Measurements from ENCODE around the gene GREB1. TPM values are rescaled to one million over a fixed set of nuclear protein-coding genes. Genes with fewer than 3 reads are reported as not detected.

Gene GREB1
- total RNA-seq, 1 donor from 2014 or later = 0.42 TPM

DNA sequence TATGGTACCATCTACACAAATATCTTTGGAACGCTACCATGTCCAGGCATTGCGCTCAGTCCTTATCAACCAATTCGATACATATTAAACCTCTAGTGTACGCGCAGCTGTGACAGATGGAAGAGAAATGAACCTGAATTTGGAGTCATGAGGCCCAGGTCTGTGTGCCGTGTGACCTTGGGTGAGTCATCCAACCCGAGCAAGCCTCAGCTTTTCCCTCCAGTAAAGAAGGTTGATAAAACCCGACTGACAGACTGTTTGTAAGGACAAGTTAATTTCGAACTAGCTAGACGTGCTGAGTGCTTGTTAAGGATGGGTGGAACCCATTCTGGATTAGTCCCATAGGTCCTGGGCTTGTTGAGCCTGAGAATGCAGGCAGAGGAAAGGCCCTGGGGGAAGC lies 28.2 kb downstream of the GREB1 start:
- TF ChIP-seq, protein P1, sequence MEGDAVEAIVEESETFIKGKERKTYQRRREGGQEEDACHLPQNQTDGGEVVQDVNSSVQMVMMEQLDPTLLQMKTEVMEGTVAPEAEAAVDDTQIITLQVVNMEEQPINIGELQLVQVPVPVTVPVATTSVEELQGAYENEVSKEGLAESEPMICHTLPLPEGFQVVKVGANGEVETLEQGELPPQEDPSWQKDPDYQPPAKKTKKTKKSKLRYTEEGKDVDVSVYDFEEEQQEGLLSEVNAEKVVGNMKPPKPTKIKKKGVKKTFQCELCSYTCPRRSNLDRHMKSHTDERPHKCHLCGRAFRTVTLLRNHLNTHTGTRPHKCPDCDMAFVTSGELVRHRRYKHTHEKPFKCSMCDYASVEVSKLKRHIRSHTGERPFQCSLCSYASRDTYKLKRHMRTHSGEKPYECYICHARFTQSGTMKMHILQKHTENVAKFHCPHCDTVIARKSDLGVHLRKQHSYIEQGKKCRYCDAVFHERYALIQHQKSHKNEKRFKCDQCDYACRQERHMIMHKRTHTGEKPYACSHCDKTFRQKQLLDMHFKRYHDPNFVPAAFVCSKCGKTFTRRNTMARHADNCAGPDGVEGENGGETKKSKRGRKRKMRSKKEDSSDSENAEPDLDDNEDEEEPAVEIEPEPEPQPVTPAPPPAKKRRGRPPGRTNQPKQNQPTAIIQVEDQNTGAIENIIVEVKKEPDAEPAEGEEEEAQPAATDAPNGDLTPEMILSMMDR (IDR thresholded peaks at IDR 0.05) = no peak
- Mint-ChIP-seq H3K9me3 (no peaks in the 10 kb centered on the region), H3K36me3 (ENCODE audit: low read depth) (no peaks in the 10 kb centered on the region), H3K4me1 (no peaks in the 10 kb centered on the region), H3K27ac (no peak overlapping the region), H3K4me3 (no peak overlapping the region), H3K27me3 (peaks cover 21% of the 10 kb centered on the region)
- ChIA-PET CTCF (no interaction called here), POLR2A (no interaction called here)
- DNase-seq (no peak), ATAC-seq (ENCODE audit: low read depth) (no peak)
- intact Hi-C loops (cut with micrococcal nuclease) = no loop called here

- ChIA-PET CTCF (no interaction called here), POLR2A (no interaction called here)
- TF ChIP-seq, protein P1 (IDR thresholded peaks at IDR 0.05) = no peak
- DNase-seq (no peak), ATAC-seq (ENCODE audit: low read depth) (no peak)
- no peak overlapping the region for H3K27ac Mint-ChIP-seq
- no peaks in the 10 kb centered on the region for H3K36me3 Mint-ChIP-seq (ENCODE audit: low read depth)
- no peaks in the 10 kb centered on the region for H3K9me3 Mint-ChIP-seq
- no peak overlapping the region for H3K4me3 Mint-ChIP-seq
- intact Hi-C loops (cut with micrococcal nuclease) = no loop called here
- H3K27me3 Mint-ChIP-seq = peaks cover 16% of the 10 kb centered on the region
- no peaks in the 10 kb centered on the region for H3K4me1 Mint-ChIP-seq
Measured at GRCh38 chr2:11562476-11562875, 28.6 kb downstream of the GREB1 start.

- Mint-ChIP-seq H3K4me3 (no peak overlapping the region), H3K27ac (no peak overlapping the region), H3K9me3 (no peaks in the 10 kb centered on the region), H3K27me3 (peaks cover 11% of the 10 kb centered on the region), H3K36me3 (ENCODE audit: low read depth) (no peaks in the 10 kb centered on the region), H3K4me1 (no peaks in the 10 kb centered on the region)
- ChIA-PET POLR2A (interaction anchor here (0.6 kb wide), 1 partner anchor 48 kb away, joined by 6 read pairs; no protein-coding TSS in a partner anchor), CTCF (no interaction called here)
- intact Hi-C loops (cut with micrococcal nuclease) = no loop called here
- ATAC-seq (ENCODE audit: low read depth) (no peak), DNase-seq (no peak)
- TF ChIP-seq, protein P1 (IDR thresholded peaks at IDR 0.05) = no peak
Measured at GRCh38 chr2:11563784-11564666, 30.2 kb downstream of the GREB1 start.

DNA sequence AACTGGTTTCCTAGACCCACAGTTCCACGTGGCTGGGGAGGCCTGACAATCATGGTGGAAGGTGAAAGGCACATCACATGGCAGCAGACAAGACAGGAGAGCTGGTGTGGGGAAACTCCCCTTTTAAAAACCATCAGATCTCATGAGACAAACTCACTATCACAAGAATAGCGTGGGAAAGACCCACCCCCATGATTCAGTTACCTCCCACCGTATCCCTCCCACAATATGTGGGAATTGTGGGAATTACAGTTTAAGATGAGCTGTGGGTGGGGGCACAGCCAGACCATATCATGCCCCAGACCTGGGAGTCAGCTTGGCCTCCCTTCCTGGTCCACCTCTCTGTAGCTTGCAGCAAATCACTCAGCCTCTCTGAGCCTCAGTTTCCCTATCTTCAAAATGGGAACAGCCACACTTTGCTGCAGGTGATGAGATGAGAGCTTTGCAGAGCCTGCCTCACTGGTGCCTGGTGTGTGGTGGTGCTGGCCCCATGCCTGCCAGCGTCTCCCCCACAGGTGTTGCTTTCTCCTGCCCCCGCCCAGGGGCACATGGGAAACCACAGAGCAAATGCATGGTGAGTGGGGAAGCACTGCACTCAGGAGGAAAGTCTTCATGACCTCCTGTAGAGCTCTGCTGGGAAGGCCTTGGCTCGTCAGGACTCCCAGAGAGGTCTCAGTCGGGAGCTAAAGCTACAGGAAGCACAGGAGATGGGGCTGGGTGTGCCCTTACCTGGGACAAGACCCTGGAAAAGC lies 31.1 kb downstream of the GREB1 start:
- no peak overlapping the region for H3K27ac Mint-ChIP-seq
- intact Hi-C loops (cut with micrococcal nuclease) = no loop called here
- H3K36me3 Mint-ChIP-seq (ENCODE audit: low read depth) = no peaks in the 10 kb centered on the region
- peaks cover 7% of the 10 kb centered on the region for H3K27me3 Mint-ChIP-seq
- H3K4me3 Mint-ChIP-seq = no peak overlapping the region
- H3K9me3 Mint-ChIP-seq = no peaks in the 10 kb centered on the region
- DNase-seq (no peak), ATAC-seq (ENCODE audit: low read depth) (no peak)
- POLR2A ChIA-PET = interaction anchor here (0.6 kb wide), 1 partner anchor 47 kb away, joined by 6 read pairs; no protein-coding TSS in a partner anchor
- TF ChIP-seq, protein P1 (IDR thresholded peaks at IDR 0.05) = no peak
- CTCF ChIA-PET = no interaction called here
- H3K4me1 Mint-ChIP-seq = no peaks in the 10 kb centered on the region

- no peaks in the 10 kb centered on the region for H3K9me3 Mint-ChIP-seq
- H3K27ac Mint-ChIP-seq = no peak overlapping the region
- no peaks in the 10 kb centered on the region for H3K36me3 Mint-ChIP-seq (ENCODE audit: low read depth)
- TF ChIP-seq, protein P1 (IDR thresholded peaks at IDR 0.05) = no peak
- no peaks in the 10 kb centered on the region for H3K4me1 Mint-ChIP-seq
- H3K27me3 Mint-ChIP-seq = peaks cover 7% of the 10 kb centered on the region
- H3K4me3 Mint-ChIP-seq = no peak overlapping the region
- DNase-seq (no peak), ATAC-seq (ENCODE audit: low read depth) (no peak)
- intact Hi-C loops (cut with micrococcal nuclease) = no loop called here
- ChIA-PET CTCF (no interaction called here), POLR2A (no interaction called here)
Measured at GRCh38 chr2:11566383-11566782, 32.5 kb downstream of the GREB1 start.
